IMR-90 (cell line): ENCODE measurements around the gene THRB. TPM values are rescaled to one million over a fixed set of nuclear protein-coding genes. Genes with fewer than 3 reads are reported as not detected.

Source experiments
- ATAC-seq: fragments of 200-7000 bp; cut with Tn5 transposase; 2 replicates; pipeline ENCODE4 v1.9.1; 2020; ENCODE audit warnings: low read depth, mild to moderate bottlenecking, moderate library complexity
- BruUV-seq: library from RNA; stranded (reverse); fragments of 400-500 nt; replicated peaks from 2 replicates; lab custom pipeline; 2021; lab: Mats Ljungman, UMichigan
- CTCF ChIA-PET: fragments of 300-600 bp; formaldehyde crosslinking; extraction: SDS; loops from one replicate; lab custom pipeline; 2021; ENCODE audit warnings: antibody characterized with exemption; lab: Yijun Ruan, JAX
- POLR2A ChIA-PET: fragments of 300-600 bp; sonication (Branson Sonifier 250); formaldehyde crosslinking; loops from one replicate; lab custom pipeline; 2022; ENCODE audit warnings: antibody characterized with exemption; ENCODE audit not compliant: unreplicated experiment; lab: Charles Lee
- DNase-seq: peaks from one replicate; pipeline ENCODE4 v3.0.0; 2013
- H2AFZ ChIP-seq: replicated peaks from 2 replicates; pipeline ENCODE3; 2013; ENCODE audit warnings: low read length, mild to moderate bottlenecking; ENCODE audit not compliant: poor library complexity
- H2AK5ac ChIP-seq: 2 replicates; pipeline ENCODE4 v1.6.1; 2013; ENCODE audit warnings: low read depth, low read length, inconsistent platforms
- H2AK9ac ChIP-seq: replicated peaks from 2 replicates; pipeline ENCODE3; 2013; ENCODE audit warnings: mild to moderate bottlenecking, low read depth, low read length, moderate library complexity; ENCODE audit not compliant: poor library complexity
- H2BK120ac ChIP-seq: 2 replicates; pipeline ENCODE4 v1.6.1; 2013; ENCODE audit warnings: low read depth, low read length, inconsistent platforms
- H2BK15ac ChIP-seq: 3 replicates; pipeline ENCODE4 v1.6.1; 2013; ENCODE audit warnings: low read depth, low read length, inconsistent platforms
- H2BK20ac ChIP-seq: 2 replicates; pipeline ENCODE4 v1.6.1; 2013; ENCODE audit warnings: low read depth, mild to moderate bottlenecking, inconsistent platforms, low read length, moderate library complexity
- H2BK5ac ChIP-seq: 2 replicates; pipeline ENCODE4 v1.6.1; 2013; ENCODE audit warnings: mild to moderate bottlenecking, low read depth, low read length, inconsistent platforms; ENCODE audit not compliant: poor library complexity, severe bottlenecking
- H3K14ac ChIP-seq: replicated peaks from 2 replicates; pipeline ENCODE4 v1.6.1; 2013; ENCODE audit warnings: low read depth, low read length, inconsistent platforms
- H3K18ac ChIP-seq: 2 replicates; pipeline ENCODE4 v1.6.1; 2013; ENCODE audit warnings: low read depth, low read length, control low read depth
- H3K23ac ChIP-seq: 2 replicates; pipeline ENCODE4 v1.6.1; 2013; ENCODE audit warnings: low read depth, low read length, inconsistent platforms
- H3K27ac ChIP-seq: 2 replicates; pipeline ENCODE4 v1.5.1; 2013; ENCODE audit warnings: mild to moderate bottlenecking, control low read depth, low read length; ENCODE audit not compliant: insufficient read depth
- H3K27me3 ChIP-seq: 2 replicates; pipeline ENCODE4 v1.6.1; 2013; ENCODE audit warnings: low read length; ENCODE audit not compliant: control insufficient read depth, insufficient read depth
- H3K36me3 ChIP-seq: 2 replicates; pipeline ENCODE4 v1.6.1; 2013; ENCODE audit warnings: low read length, mixed read lengths; ENCODE audit not compliant: control insufficient read depth, insufficient read depth
- H3K4ac ChIP-seq: 2 replicates; pipeline ENCODE4 v1.6.1; 2013; ENCODE audit warnings: low read depth, low read length, inconsistent platforms
- H3K4me1 ChIP-seq: 2 replicates; pipeline ENCODE4 v1.6.1; 2013; ENCODE audit warnings: low read length, mixed read lengths; ENCODE audit not compliant: control insufficient read depth, insufficient read depth
- H3K4me2 ChIP-seq: 2 replicates; pipeline ENCODE4 v1.6.1; 2013; ENCODE audit warnings: low read depth, mild to moderate bottlenecking, control low read depth, low read length, moderate library complexity
- H3K4me3 ChIP-seq: 2 replicates; pipeline ENCODE4 v1.5.1; 2013; ENCODE audit warnings: low read depth, mild to moderate bottlenecking, control low read depth, low read length, moderate library complexity; ENCODE audit not compliant: insufficient read depth
- H3K56ac ChIP-seq: 2 replicates; pipeline ENCODE4 v1.6.1; 2013; ENCODE audit warnings: low read length, inconsistent platforms; ENCODE audit not compliant: insufficient read depth; ENCODE audit errors: extremely low read depth
- H3K79me1 ChIP-seq, 2 experiments: 2 replicates each; pipeline ENCODE4 v1.6.1; 2013; ENCODE audit warnings: low read length in 2 of 2, inconsistent platforms in 1 of 2, low read depth in 1 of 2
- H3K9ac ChIP-seq: 2 replicates; pipeline ENCODE4 v1.6.1; 2013; ENCODE audit warnings: low read depth, low read length, control low read depth
- H3K9me1 ChIP-seq: 2 replicates; pipeline ENCODE4 v1.6.1; 2013; ENCODE audit warnings: low read length, inconsistent platforms; ENCODE audit not compliant: insufficient read depth
- H3K9me3 ChIP-seq: 2 replicates; pipeline ENCODE4 v1.6.1; 2013; ENCODE audit warnings: low read length; ENCODE audit not compliant: control insufficient read depth, insufficient read depth
- H4K20me1 ChIP-seq: 2 replicates; pipeline ENCODE4 v1.6.1; 2013; ENCODE audit warnings: low read length, inconsistent platforms; ENCODE audit not compliant: insufficient read depth
- H4K5ac ChIP-seq: 2 replicates; pipeline ENCODE4 v1.6.1; 2013; ENCODE audit warnings: mild to moderate bottlenecking, low read depth, low read length, control low read depth
- H4K8ac ChIP-seq, 2 experiments: 2 replicates each; pipeline ENCODE4 v1.6.1; 2013; ENCODE audit warnings: low read depth in 2 of 2, low read length in 2 of 2, control low read depth in 1 of 2, inconsistent platforms in 1 of 2
- H4K91ac ChIP-seq: 2 replicates; pipeline ENCODE4 v1.6.1; 2013; ENCODE audit warnings: low read depth, low read length, inconsistent platforms; ENCODE audit not compliant: insufficient read depth
- BHLHE40 ChIP-seq: fragments of 150-350 bp; IDR thresholded peaks from 2 replicates; pipeline ENCODE4 v1.6.1; 2016; ENCODE audit warnings: mild to moderate bottlenecking, low read depth, low read length
- CEBPB ChIP-seq: IDR thresholded peaks from 2 replicates; pipeline ENCODE4 v1.6.1; 2012; ENCODE audit warnings: low read depth, low read length, improper control_type of control experiment
- CHD1 ChIP-seq: IDR thresholded peaks from 2 replicates; pipeline ENCODE4 v1.6.1; 2012; ENCODE audit warnings: low read depth, low read length, improper control_type of control experiment
- FOS ChIP-seq: fragments of 150-350 bp; IDR thresholded peaks from 2 replicates; pipeline ENCODE4 v1.6.1; 2016; ENCODE audit warnings: low read depth, low read length
- MAFK ChIP-seq: IDR thresholded peaks from 2 replicates; pipeline ENCODE4 v1.6.1; 2012; ENCODE audit warnings: low read depth, low read length, improper control_type of control experiment
- MAZ ChIP-seq: IDR thresholded peaks from 2 replicates; pipeline ENCODE4 v1.6.1; 2012; ENCODE audit warnings: low read depth, mild to moderate bottlenecking, low read length, improper control_type of control experiment, moderate library complexity, borderline replicate concordance
- NFE2L2 ChIP-seq: fragments of 150-350 bp; IDR thresholded peaks from 2 replicates; pipeline ENCODE4 v1.6.1; 2016; ENCODE audit warnings: low read depth, mild to moderate bottlenecking, low read length
- POLR2A ChIP-seq: IDR thresholded peaks from 2 replicates; pipeline ENCODE4 v1.6.1; 2012; ENCODE audit warnings: mild to moderate bottlenecking, low read depth, low read length
- RAD21 ChIP-seq: IDR thresholded peaks from 2 replicates; pipeline ENCODE4 v1.6.1; 2012; ENCODE audit warnings: low read length, improper control_type of control experiment
- RCOR1 ChIP-seq: IDR thresholded peaks from 2 replicates; pipeline ENCODE4 v1.6.1; 2012; ENCODE audit warnings: mild to moderate bottlenecking, low read length, improper control_type of control experiment; ENCODE audit not compliant: insufficient replicate concordance
- RFX5 ChIP-seq: IDR thresholded peaks from 2 replicates; pipeline ENCODE4 v1.8.0; 2012; ENCODE audit warnings: low read depth, mild to moderate bottlenecking, low read length, moderate library complexity
- SMC3 ChIP-seq: fragments of 150-350 bp; IDR thresholded peaks from 2 replicates; pipeline ENCODE4 v1.6.1; 2016; ENCODE audit warnings: low read depth, mild to moderate bottlenecking, antibody characterized with exemption, low read length, moderate library complexity
- WGBS, 2 experiments: methylation state at CpG; one replicate each; pipeline versions ENCODE4 v1.1.5 to v1.1.7; 2013; ENCODE audit warnings: missing lambda C conversion rate in 2 of 2; ENCODE audit not compliant: insufficient read length in 1 of 2; ENCODE audit errors: extremely low coverage in 2 of 2; 5-methylcytosine and 5-hydroxymethylcytosine counted together
- dilution Hi-C: fragments of 300-500 bp; cut with HindIII; formaldehyde crosslinking; loops from one replicate; pipeline ENCODE4 v1.14.3; 2018; ENCODE audit warnings: low sequenced_read_pairs; ENCODE audit not compliant: unreplicated experiment
- in situ Hi-C: fragments of 300-500 bp; cut with MboI; formaldehyde crosslinking; loops from 3 replicates; pipeline ENCODE4 v1.14.3; 2019; ENCODE audit warnings: low sequenced_read_pairs, inconsistent platforms, mixed read lengths
- intact Hi-C: fragments of 100-400 bp; cut with micrococcal nuclease; formaldehyde crosslinking; loops from 2 replicates; pipeline ENCODE4 v1.10.0; 2022
- polyA plus RNA-seq, 3 experiments: library from polyadenylated mRNA; depleted of rRNA; stranded (reverse); fragments of >200 nt; gene quantifications; 2 replicates each; pipeline ENCODE4 v1.2.3, GENCODE V29; 2012; ENCODE audit warnings: low replicate concordance in 1 of 3
- total RNA-seq: library from RNA; depleted of rRNA; stranded (reverse); fragments of >200 nt; gene quantifications from 2 replicates; pipeline ENCODE4 v1.2.3, GENCODE V29; 2012
- TF ChIP-seq, protein P1 (sequence below): fragments of 150-350 bp; IDR thresholded peaks from 2 replicates; pipeline ENCODE4 v1.6.1; 2017; ENCODE audit warnings: mild to moderate bottlenecking, antibody characterized with exemption, low read length, low read depth
- TF ChIP-seq, protein P2 (sequence below): conservative IDR thresholded peaks from 2 replicates; pipeline ENCODE4 v1.5.1; 2012; ENCODE audit warnings: mild to moderate bottlenecking, low read depth, low read length, improper control_type of control experiment
- TF ChIP-seq, protein P3 (sequence below): fragments of 150-350 bp; IDR thresholded peaks from 2 replicates; pipeline ENCODE4 v1.6.1; 2016; ENCODE audit warnings: low read depth, mild to moderate bottlenecking, low read length, moderate library complexity, borderline replicate concordance

The THRB gene
- total and polyA plus RNA-seq, 2 of the 4 experiments (the other 2 are of a cell fraction), result under 0.01 TPM; not detected in 1

GRCh38 chr3:24273491-24273890 lies 221.2 kb downstream of the THRB start:
- Histone ChIP-seq H3K79me1 (no peaks in the 10 kb centered on the region), H3K56ac (no peak overlapping the region), H2AFZ (no peak overlapping the region), H2BK5ac (no peak overlapping the region), H3K14ac (no peak overlapping the region), H3K4me1 (no peaks in the 10 kb centered on the region), H3K27ac (no peak overlapping the region), H4K5ac (no peak overlapping the region), H4K91ac (no peak overlapping the region), H4K8ac (no peak overlapping the region), H3K9me3 (no peaks in the 10 kb centered on the region), H3K18ac (no peak overlapping the region), H3K9ac (no peak overlapping the region), H2AK5ac (no peak overlapping the region), H4K20me1 (no peaks in the 10 kb centered on the region), H3K36me3 (no peaks in the 10 kb centered on the region), H2BK20ac (no peak overlapping the region), H2BK120ac (no peak overlapping the region), H3K27me3 (no peaks in the 10 kb centered on the region; the same call in none of the 2 replicates), H3K23ac (no peak overlapping the region), H3K9me1 (no peaks in the 10 kb centered on the region), H2BK15ac (no peak overlapping the region), H3K4me3 (no peak overlapping the region), H3K4ac (no peak overlapping the region), H2AK9ac (no peak overlapping the region), H3K4me2 (no peak overlapping the region)
- in situ Hi-C loops, result loop anchor here (25.0 kb wide), 1 partner anchor 1314 kb away; no protein-coding TSS in a partner anchor
- ChIA-PET CTCF (interaction anchor here (1.3 kb wide), 1 partner anchor 9 kb away, joined by 5 read pairs; no protein-coding TSS in a partner anchor), POLR2A (no interaction called here)
- no peak for DNase-seq
- no CpG with 5 or more reads among the region's 2 CpGs for WGBS, 2 experiments
- BruUV-seq, result no TSS peak
- dilution Hi-C loops, result no loop called here
- no peak for ATAC-seq
- TF ChIP-seq SMC3 (no peak), POLR2A (no peak), CEBPB (no peak), MAFK (no peak), RAD21 (no peak), NFE2L2 (no peak), MAZ (no peak), CHD1 (no peak), FOS (no peak), RCOR1 (no peak), BHLHE40 (no peak), RFX5 (no peak)
- TF ChIP-seq, protein P1, sequence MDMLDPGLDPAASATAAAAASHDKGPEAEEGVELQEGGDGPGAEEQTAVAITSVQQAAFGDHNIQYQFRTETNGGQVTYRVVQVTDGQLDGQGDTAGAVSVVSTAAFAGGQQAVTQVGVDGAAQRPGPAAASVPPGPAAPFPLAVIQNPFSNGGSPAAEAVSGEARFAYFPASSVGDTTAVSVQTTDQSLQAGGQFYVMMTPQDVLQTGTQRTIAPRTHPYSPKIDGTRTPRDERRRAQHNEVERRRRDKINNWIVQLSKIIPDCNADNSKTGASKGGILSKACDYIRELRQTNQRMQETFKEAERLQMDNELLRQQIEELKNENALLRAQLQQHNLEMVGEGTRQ, result no peak
- TF ChIP-seq, protein P2, sequence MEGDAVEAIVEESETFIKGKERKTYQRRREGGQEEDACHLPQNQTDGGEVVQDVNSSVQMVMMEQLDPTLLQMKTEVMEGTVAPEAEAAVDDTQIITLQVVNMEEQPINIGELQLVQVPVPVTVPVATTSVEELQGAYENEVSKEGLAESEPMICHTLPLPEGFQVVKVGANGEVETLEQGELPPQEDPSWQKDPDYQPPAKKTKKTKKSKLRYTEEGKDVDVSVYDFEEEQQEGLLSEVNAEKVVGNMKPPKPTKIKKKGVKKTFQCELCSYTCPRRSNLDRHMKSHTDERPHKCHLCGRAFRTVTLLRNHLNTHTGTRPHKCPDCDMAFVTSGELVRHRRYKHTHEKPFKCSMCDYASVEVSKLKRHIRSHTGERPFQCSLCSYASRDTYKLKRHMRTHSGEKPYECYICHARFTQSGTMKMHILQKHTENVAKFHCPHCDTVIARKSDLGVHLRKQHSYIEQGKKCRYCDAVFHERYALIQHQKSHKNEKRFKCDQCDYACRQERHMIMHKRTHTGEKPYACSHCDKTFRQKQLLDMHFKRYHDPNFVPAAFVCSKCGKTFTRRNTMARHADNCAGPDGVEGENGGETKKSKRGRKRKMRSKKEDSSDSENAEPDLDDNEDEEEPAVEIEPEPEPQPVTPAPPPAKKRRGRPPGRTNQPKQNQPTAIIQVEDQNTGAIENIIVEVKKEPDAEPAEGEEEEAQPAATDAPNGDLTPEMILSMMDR, result no peak
- TF ChIP-seq, protein P3, sequence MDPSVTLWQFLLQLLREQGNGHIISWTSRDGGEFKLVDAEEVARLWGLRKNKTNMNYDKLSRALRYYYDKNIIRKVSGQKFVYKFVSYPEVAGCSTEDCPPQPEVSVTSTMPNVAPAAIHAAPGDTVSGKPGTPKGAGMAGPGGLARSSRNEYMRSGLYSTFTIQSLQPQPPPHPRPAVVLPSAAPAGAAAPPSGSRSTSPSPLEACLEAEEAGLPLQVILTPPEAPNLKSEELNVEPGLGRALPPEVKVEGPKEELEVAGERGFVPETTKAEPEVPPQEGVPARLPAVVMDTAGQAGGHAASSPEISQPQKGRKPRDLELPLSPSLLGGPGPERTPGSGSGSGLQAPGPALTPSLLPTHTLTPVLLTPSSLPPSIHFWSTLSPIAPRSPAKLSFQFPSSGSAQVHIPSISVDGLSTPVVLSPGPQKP, result no peak
- intact Hi-C loops, result no loop called here
